ENCODE data around the gene PRM2. TPM values are rescaled to one million over a fixed set of nuclear protein-coding genes. Genes with fewer than 3 reads are reported as not detected.

Gene PRM2
- total and polyA plus RNA-seq, 5 donors from 2014 or later = not detected

DNA sequence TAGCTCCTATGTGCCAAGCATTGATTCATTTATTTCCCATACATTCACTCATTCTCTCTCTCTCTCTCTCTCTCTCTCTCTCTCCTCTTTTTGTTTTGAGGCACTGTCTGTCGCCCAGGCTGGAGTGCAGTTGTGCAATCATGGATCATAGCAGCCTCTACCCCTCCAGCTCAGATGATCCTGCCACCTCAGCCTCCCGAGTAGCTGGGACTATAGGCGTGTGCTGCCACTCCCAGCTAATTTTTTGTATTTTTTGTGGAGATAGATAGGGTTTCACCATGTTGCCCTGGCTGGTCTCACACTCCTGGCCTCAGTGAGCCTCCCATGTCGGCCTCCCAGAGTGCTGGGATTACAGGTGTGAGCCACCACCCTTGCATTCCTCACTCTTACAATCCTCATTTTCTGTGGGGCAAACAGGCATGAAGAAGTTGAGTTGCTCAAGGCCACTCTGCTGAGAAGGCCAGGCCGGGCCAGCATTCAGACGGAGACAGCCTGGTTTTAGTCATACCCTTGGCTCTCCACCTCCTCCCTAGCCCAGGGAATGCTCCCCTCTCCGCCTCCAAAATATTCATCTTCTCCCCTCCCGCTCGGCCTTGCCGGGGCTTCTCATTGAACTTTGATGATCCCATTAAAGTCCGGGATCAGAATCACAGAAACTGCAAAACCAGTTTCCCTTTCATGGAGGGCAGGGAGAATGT lies 765 bp upstream of the PRM2 start:
- no peaks in the 10 kb centered on the region for H3K27me3 ChIP-seq (ENCODE audit: control insufficient read depth, insufficient read depth, low read length)
- no peak overlapping the region for H3K4me3 Mint-ChIP-seq
- H3K4me3 ChIP-seq (ENCODE audit: low read depth, low read length) = no peak overlapping the region
- no peak for DNase-seq
- no peaks in the 10 kb centered on the region for H3K36me3 ChIP-seq (ENCODE audit: control insufficient read depth, insufficient read depth, low read length)
- H3K27ac Mint-ChIP-seq = no peak overlapping the region
- peaks cover 0 to 1% (median 0%) of the 10 kb centered on the region in 4 donors for H3K4me1 Mint-ChIP-seq
- no peaks in the 10 kb centered on the region for H3K9me3 ChIP-seq (ENCODE audit: control insufficient read depth in 2 of 2, low read length in 2 of 2)
- ATAC-seq (ENCODE audit: low read depth in 2 of 2) = no peak
- no peaks in the 10 kb centered on the region for H3K36me3 Mint-ChIP-seq
- peaks cover 15% of the 10 kb centered on the region for H3K27me3 Mint-ChIP-seq
- no peaks in the 10 kb centered on the region for H3K4me1 ChIP-seq (ENCODE audit: control insufficient read depth, insufficient read depth, low read length, poor library complexity, severe bottlenecking)
- H3K9me3 Mint-ChIP-seq = peaks cover 0 to 1% (median 0%) of the 10 kb centered on the region in 7 donors
- no peak overlapping the region for H3K27ac ChIP-seq (ENCODE audit: insufficient read depth, low read length, poor library complexity, severe bottlenecking)

DNA sequence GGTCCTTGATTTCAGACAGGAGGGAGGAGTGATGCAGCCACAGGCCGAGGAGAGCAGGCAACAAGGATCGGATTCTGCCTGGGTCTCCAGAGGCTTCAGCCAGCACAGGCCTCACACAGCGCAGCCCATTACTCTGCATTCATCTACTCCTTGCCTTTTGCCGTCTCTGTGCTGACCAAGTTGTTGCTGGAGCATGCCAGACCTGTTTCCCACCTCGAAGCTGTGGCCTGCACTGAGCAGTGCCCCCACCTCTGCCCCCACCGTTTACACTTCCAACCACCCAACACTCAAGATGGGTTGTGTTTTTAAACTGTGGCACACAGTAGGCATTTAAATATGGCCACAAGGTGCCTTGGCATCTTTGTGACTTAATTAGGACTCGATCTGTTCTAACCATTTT lies 1.3 kb downstream of the PRM2 start:
- no peaks in the 10 kb centered on the region for H3K36me3 ChIP-seq (ENCODE audit: control insufficient read depth, insufficient read depth, low read length)
- no peaks in the 10 kb centered on the region for H3K4me1 ChIP-seq (ENCODE audit: control insufficient read depth, insufficient read depth, low read length, poor library complexity, severe bottlenecking)
- H3K27me3 ChIP-seq (ENCODE audit: control insufficient read depth, insufficient read depth, low read length) = no peaks in the 10 kb centered on the region
- no peak overlapping the region for H3K27ac Mint-ChIP-seq
- no peak for ATAC-seq (ENCODE audit: low read depth in 2 of 2)
- H3K36me3 Mint-ChIP-seq = no peaks in the 10 kb centered on the region
- H3K27me3 Mint-ChIP-seq = peaks cover 12% of the 10 kb centered on the region
- peaks cover 0 to 1% (median 0%) of the 10 kb centered on the region in 7 donors for H3K9me3 Mint-ChIP-seq
- H3K4me1 Mint-ChIP-seq = no peaks in the 10 kb centered on the region
- no peak for DNase-seq
- H3K27ac ChIP-seq (ENCODE audit: insufficient read depth, low read length, poor library complexity, severe bottlenecking) = no peak overlapping the region
- H3K4me3 ChIP-seq (ENCODE audit: low read depth, low read length) = no peak overlapping the region
- no peaks in the 10 kb centered on the region for H3K9me3 ChIP-seq (ENCODE audit: control insufficient read depth in 2 of 2, low read length in 2 of 2)
- no peak overlapping the region for H3K4me3 Mint-ChIP-seq

DNA sequence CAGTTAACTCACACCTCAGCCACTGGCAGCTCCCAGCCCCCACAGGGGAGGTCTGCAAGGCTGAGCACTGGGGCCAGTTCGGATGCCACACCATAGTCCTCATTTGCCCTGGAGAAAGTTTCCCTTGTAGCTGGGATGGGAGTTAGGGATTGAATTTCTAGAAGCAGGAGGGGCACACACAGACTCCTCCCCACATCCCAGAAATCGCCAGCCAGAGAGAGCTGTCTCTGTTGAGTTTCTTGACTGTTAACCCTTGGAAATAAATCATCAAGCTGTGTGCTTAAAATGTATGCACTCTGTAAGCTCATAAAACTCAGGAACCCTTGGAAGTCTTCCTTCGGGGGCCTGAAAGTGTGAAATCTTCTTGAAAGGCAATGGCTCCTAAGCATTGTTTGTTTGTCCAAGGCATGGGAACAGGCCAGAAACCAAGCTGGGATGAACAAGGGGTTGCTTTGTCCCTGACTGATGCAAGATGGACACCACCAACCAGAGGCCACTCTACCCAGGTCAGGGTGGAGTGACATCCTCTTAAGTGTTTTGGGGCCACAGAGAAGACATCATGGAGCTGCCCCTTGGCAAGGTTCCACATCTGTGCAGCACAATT lies 2.5 kb downstream of the PRM2 start:
- no peak overlapping the region for H3K4me3 ChIP-seq (ENCODE audit: low read depth, low read length)
- H3K4me1 ChIP-seq (ENCODE audit: control insufficient read depth, insufficient read depth, low read length, poor library complexity, severe bottlenecking) = no peaks in the 10 kb centered on the region
- Mint-ChIP-seq H3K27ac (peak overlapping the region in 1 of 3 donors; percentile 40), H3K36me3 (no peaks in the 10 kb centered on the region), H3K27me3 (peaks cover 5% of the 10 kb centered on the region), H3K9me3 (peaks cover 0 to 1% (median 0%) of the 10 kb centered on the region in 7 donors), H3K4me3 (no peak overlapping the region), H3K4me1 (no peaks in the 10 kb centered on the region)
- H3K27ac ChIP-seq (ENCODE audit: insufficient read depth, low read length, poor library complexity, severe bottlenecking) = no peak overlapping the region
- H3K27me3 ChIP-seq (ENCODE audit: control insufficient read depth, insufficient read depth, low read length) = no peaks in the 10 kb centered on the region
- no peaks in the 10 kb centered on the region for H3K36me3 ChIP-seq (ENCODE audit: control insufficient read depth, insufficient read depth, low read length)
- ATAC-seq (ENCODE audit: low read depth in 2 of 2) (no peak), DNase-seq (no peak)
- H3K9me3 ChIP-seq (ENCODE audit: control insufficient read depth in 2 of 2, low read length in 2 of 2) = no peaks in the 10 kb centered on the region

DNA sequence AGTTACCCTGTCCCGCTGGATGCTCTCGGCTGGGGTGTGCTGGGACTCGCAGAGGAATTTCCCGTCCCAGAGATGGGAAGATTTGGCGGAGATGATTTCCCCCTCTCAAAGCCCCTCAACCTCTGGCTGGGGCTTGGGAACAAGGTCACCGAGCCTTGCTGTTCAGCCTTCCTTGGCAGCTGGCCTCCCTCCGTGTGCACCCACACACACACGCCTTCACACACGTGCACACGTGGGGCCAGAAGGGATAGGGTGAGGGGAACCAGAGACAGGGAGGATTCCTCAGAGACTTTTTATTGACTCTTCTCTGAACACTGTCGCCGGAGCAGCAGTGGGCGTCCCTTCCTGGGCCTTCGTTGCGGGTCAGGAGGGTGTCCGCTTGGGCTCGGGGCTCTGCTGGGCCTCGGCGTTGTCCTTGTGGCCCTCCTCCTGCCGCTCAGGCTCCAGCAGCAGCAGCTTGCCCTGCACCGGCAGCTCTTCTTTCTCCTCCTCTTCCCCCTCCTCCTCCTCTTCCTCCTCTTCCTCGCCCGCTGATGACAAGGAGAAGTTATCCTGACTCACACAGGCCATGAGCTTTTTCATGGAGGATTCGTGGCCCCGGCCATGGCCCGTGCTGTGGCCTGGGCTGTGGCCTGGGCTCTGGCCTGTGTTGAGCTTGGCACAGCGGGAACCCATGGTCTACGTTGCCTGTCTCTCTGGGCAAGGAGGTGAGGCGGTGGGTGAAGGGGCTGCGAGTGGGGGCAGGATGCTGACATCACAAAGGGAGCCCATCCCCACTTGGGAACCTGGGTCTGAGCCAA lies 3.2 kb downstream of the PRM2 start, which contains the start of gene PRM3:
PRM3 (minus strand) TSS at position 709 of the 800 bp plus-strand sequence; CDS start at position 675, 34 bp downstream.
- Mint-ChIP-seq H3K4me3 (no peak within 1 kb of the TSS), H3K36me3 (no peaks in the 10 kb centered on the region), H3K4me1 (no peaks in the 10 kb centered on the region), H3K9me3 (peaks cover 0 to 1% (median 0%) of the 10 kb centered on the region in 7 donors), H3K27me3 (peaks cover 5% of the 10 kb centered on the region), H3K27ac (peak within 1 kb of the TSS in 1 of 3 donors; percentile 40)
- H3K4me3 ChIP-seq (ENCODE audit: low read depth, low read length) = no peak within 1 kb of the TSS
- no peaks in the 10 kb centered on the region for H3K9me3 ChIP-seq (ENCODE audit: control insufficient read depth in 2 of 2, low read length in 2 of 2)
- no peaks in the 10 kb centered on the region for H3K4me1 ChIP-seq (ENCODE audit: control insufficient read depth, insufficient read depth, low read length, poor library complexity, severe bottlenecking)
- H3K27me3 ChIP-seq (ENCODE audit: control insufficient read depth, insufficient read depth, low read length) = no peaks in the 10 kb centered on the region
- ATAC-seq (ENCODE audit: low read depth in 2 of 2) = no peak
- DNase-seq = no peak
- H3K36me3 ChIP-seq (ENCODE audit: control insufficient read depth, insufficient read depth, low read length) = no peaks in the 10 kb centered on the region
- H3K27ac ChIP-seq (ENCODE audit: insufficient read depth, low read length, poor library complexity, severe bottlenecking) = no peak within 1 kb of the TSS

DNA sequence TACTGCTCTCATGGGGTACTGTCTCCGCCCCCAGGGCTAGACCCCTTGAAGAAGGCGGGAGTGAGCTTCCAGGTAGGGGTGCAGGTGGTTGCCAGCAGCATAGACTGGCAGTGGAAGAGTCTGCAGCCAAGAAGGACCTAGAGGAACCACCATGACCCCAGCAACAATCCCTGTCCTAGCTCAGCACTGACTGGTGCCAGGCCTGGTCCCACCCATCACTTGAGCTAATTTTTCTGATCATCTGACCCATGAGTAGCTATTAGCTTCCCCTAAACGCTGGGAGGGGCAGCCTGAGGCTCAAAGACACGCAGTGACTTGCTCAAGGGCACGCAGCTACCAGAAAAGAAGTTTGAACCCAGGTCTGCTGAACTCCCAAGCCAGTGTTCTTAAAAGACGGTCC lies 3.8 kb downstream of the PRM2 start:
- DNase-seq = no peak
- Histone ChIP-seq H3K4me1 (ENCODE audit: control insufficient read depth, insufficient read depth, low read length, poor library complexity, severe bottlenecking) (no peaks in the 10 kb centered on the region), H3K4me3 (ENCODE audit: low read depth, low read length) (no peak overlapping the region), H3K9me3 (ENCODE audit: control insufficient read depth in 2 of 2, low read length in 2 of 2) (no peaks in the 10 kb centered on the region), H3K27me3 (ENCODE audit: control insufficient read depth, insufficient read depth, low read length) (no peaks in the 10 kb centered on the region), H3K36me3 (ENCODE audit: control insufficient read depth, insufficient read depth, low read length) (no peaks in the 10 kb centered on the region), H3K27ac (ENCODE audit: insufficient read depth, low read length, poor library complexity, severe bottlenecking) (no peak overlapping the region)
- no peaks in the 10 kb centered on the region for H3K4me1 Mint-ChIP-seq
- H3K9me3 Mint-ChIP-seq = peaks cover 0 to 1% (median 0%) of the 10 kb centered on the region in 7 donors
- no peaks in the 10 kb centered on the region for H3K36me3 Mint-ChIP-seq
- H3K4me3 Mint-ChIP-seq = no peak overlapping the region
- H3K27ac Mint-ChIP-seq = no peak overlapping the region
- no peak for ATAC-seq (ENCODE audit: low read depth in 2 of 2)
- peaks cover 5% of the 10 kb centered on the region for H3K27me3 Mint-ChIP-seq

DNA sequence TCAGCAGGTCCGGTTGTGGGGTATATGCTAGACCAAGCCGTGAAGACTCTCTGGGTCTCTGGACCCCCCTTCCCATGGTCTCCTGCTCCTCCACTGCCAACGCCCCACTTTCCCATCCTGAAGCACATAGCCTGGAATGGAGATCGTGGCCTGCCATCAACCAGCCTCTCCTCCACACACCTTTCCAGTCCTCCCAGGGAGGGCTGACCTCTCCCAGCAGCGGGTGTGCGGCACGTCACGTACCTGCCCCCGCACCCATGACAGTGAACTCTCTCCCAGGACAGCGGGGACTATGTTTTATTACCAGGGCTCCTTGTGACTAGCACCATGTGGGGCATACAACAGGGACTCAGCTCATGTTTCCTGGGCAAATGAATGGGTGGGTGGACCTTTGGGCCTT lies 4.7 kb downstream of the PRM2 start:
- Histone ChIP-seq H3K4me1 (ENCODE audit: control insufficient read depth, insufficient read depth, low read length, poor library complexity, severe bottlenecking) (no peaks in the 10 kb centered on the region), H3K27me3 (ENCODE audit: control insufficient read depth, insufficient read depth, low read length) (no peaks in the 10 kb centered on the region), H3K36me3 (ENCODE audit: control insufficient read depth, insufficient read depth, low read length) (no peaks in the 10 kb centered on the region), H3K9me3 (ENCODE audit: control insufficient read depth in 2 of 2, low read length in 2 of 2) (no peaks in the 10 kb centered on the region), H3K27ac (ENCODE audit: insufficient read depth, low read length, poor library complexity, severe bottlenecking) (no peak overlapping the region), H3K4me3 (ENCODE audit: low read depth, low read length) (no peak overlapping the region)
- Mint-ChIP-seq H3K27me3 (peaks cover 5% of the 10 kb centered on the region), H3K27ac (no peak overlapping the region), H3K4me3 (no peak overlapping the region), H3K9me3 (no peaks in the 10 kb centered on the region), H3K4me1 (no peaks in the 10 kb centered on the region), H3K36me3 (no peaks in the 10 kb centered on the region)
- no peak for DNase-seq
- ATAC-seq (ENCODE audit: low read depth in 2 of 2) = no peak

DNA sequence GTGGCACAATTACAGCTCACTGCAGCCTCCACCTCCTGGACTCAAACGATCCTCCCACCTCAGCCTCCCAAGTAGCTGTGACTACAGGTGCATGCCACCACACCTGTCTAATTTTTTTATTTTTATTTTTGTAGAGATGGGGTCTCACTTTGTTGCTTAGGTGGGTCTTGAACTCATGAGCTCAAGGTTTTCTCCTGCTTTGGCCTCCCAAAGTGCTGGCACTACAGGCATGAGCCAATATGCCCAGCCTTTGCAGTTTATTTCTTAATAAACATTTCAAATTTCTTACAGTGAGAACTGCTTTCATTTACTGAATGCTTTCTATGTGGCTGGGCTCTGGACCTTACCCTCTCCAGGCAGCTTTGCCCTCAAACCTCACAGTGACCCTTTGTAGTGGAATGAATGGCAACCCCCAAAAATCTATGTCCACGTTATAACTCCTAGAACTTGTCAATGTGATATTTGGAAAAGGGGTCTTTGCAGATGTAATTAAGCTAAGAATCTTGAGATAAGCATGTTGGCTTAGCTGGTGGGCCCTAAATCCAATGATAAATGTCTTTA lies 5.6 kb downstream of the PRM2 start:
- H3K27ac Mint-ChIP-seq = no peak overlapping the region
- no peaks in the 10 kb centered on the region for H3K9me3 Mint-ChIP-seq
- H3K36me3 Mint-ChIP-seq = no peaks in the 10 kb centered on the region
- DNase-seq = no peak
- no peaks in the 10 kb centered on the region for H3K36me3 ChIP-seq (ENCODE audit: control insufficient read depth, insufficient read depth, low read length)
- no peaks in the 10 kb centered on the region for H3K27me3 ChIP-seq (ENCODE audit: control insufficient read depth, insufficient read depth, low read length)
- no peaks in the 10 kb centered on the region for H3K9me3 ChIP-seq (ENCODE audit: control insufficient read depth in 2 of 2, low read length in 2 of 2)
- no peak for ATAC-seq (ENCODE audit: low read depth in 2 of 2)
- H3K4me3 Mint-ChIP-seq = no peak overlapping the region
- no peak overlapping the region for H3K4me3 ChIP-seq (ENCODE audit: low read depth, low read length)
- no peak overlapping the region for H3K27ac ChIP-seq (ENCODE audit: insufficient read depth, low read length, poor library complexity, severe bottlenecking)
- H3K4me1 Mint-ChIP-seq = no peaks in the 10 kb centered on the region
- H3K4me1 ChIP-seq (ENCODE audit: control insufficient read depth, insufficient read depth, low read length, poor library complexity, severe bottlenecking) = no peaks in the 10 kb centered on the region
- H3K27me3 Mint-ChIP-seq = peaks cover 5% of the 10 kb centered on the region

Measured in CD4-positive, CD25-positive, alpha-beta regulatory T cell (primary cell).